ENCODE results near the gene STK11IP.

- TF ChIP-seq ZNF274 (IDR thresholded peaks at IDR 0.05; ENCODE audit: low read depth, low read length) (no peak), SUZ12 (IDR thresholded peaks at IDR 0.05; ENCODE audit: extremely low read depth, insufficient read depth, insufficient read length) (no peak)
These were observed 21.1 kb downstream of the STK11IP start for GRCh38 chr2:219618733-219619122.

All from NT2/D1 (cell line).